IMR-90 (cell line): ENCODE data around the gene ARHGAP10.

Experiments used
- BHLHE40 ChIP-seq: fragments of 150-350 bp; IDR thresholded peaks from 2 replicates; pipeline ENCODE4 v1.6.1; 2016; ENCODE audit warnings: mild to moderate bottlenecking, low read depth, low read length
- CEBPB ChIP-seq: IDR thresholded peaks from 2 replicates; pipeline ENCODE4 v1.6.1; 2012; ENCODE audit warnings: low read depth, low read length, improper control_type of control experiment
- CHD1 ChIP-seq: IDR thresholded peaks from 2 replicates; pipeline ENCODE4 v1.6.1; 2012; ENCODE audit warnings: low read depth, low read length, improper control_type of control experiment
- CTCF ChIP-seq: conservative IDR thresholded peaks from 2 replicates; pipeline ENCODE4 v1.5.1; 2012; ENCODE audit warnings: mild to moderate bottlenecking, low read depth, low read length, improper control_type of control experiment
- MAZ ChIP-seq: IDR thresholded peaks from 2 replicates; pipeline ENCODE4 v1.6.1; 2012; ENCODE audit warnings: low read depth, mild to moderate bottlenecking, low read length, improper control_type of control experiment, moderate library complexity, borderline replicate concordance
- POLR2A ChIP-seq: IDR thresholded peaks from 2 replicates; pipeline ENCODE4 v1.6.1; 2012; ENCODE audit warnings: mild to moderate bottlenecking, low read depth, low read length
- RAD21 ChIP-seq: IDR thresholded peaks from 2 replicates; pipeline ENCODE4 v1.6.1; 2012; ENCODE audit warnings: low read length, improper control_type of control experiment
- RCOR1 ChIP-seq: IDR thresholded peaks from 2 replicates; pipeline ENCODE4 v1.6.1; 2012; ENCODE audit warnings: mild to moderate bottlenecking, low read length, improper control_type of control experiment; ENCODE audit not compliant: insufficient replicate concordance
- RFX5 ChIP-seq: IDR thresholded peaks from 2 replicates; pipeline ENCODE4 v1.8.0; 2012; ENCODE audit warnings: low read depth, mild to moderate bottlenecking, low read length, moderate library complexity
- USF2 ChIP-seq: fragments of 150-350 bp; IDR thresholded peaks from 2 replicates; pipeline ENCODE4 v1.6.1; 2017; ENCODE audit warnings: mild to moderate bottlenecking, antibody characterized with exemption, low read length, low read depth

GRCh38 chr4:148006001-148006400 is 274.1 kb downstream of the ARHGAP10 start:
- TF ChIP-seq CTCF (no peak), RFX5 (no peak), USF2 (no peak), POLR2A (no peak), RCOR1 (no peak), CEBPB (no peak), MAZ (no peak), CHD1 (no peak), BHLHE40 (no peak), RAD21 (no peak)
